HepG2 (cell line): ENCODE data around the gene DDR1. TPM values are rescaled to one million over a fixed set of nuclear protein-coding genes. Genes with fewer than 3 reads are reported as not detected.

Experiments
- FOXK1 ChIP-seq: sonication (generic); formaldehyde crosslinking; IDR thresholded peaks from 2 replicates; pipeline ENCODE4 v1.4.0; 2020; ENCODE audit warnings: low read depth, missing genetic modification reagents, borderline replicate concordance
- HNRNPLL ChIP-seq: fragments of 200-400 bp; formaldehyde crosslinking; IDR thresholded peaks from 2 replicates; pipeline ENCODE4 v1.6.1; 2017; ENCODE audit warnings: mild to moderate bottlenecking, low read depth, low read length; ENCODE audit not compliant: poor library complexity, severe bottlenecking
- HOXA9 ChIP-seq: sonication (generic); formaldehyde crosslinking; IDR thresholded peaks from 2 replicates; pipeline ENCODE4 v1.8.1; 2022; ENCODE audit warnings: missing genetic modification reagents, mild to moderate bottlenecking, moderate library complexity, borderline replicate concordance
- MYC ChIP-seq: sonication (generic); formaldehyde crosslinking; IDR thresholded peaks from 2 replicates; pipeline ENCODE4 v1.9.0; 2021; ENCODE audit warnings: missing genetic modification reagents, borderline replicate concordance
- NR2F6 ChIP-seq, 2 experiments: IDR thresholded peaks; 2 replicates each; pipeline ENCODE4 v1.6.1; 2016; ENCODE audit warnings: antibody characterized with exemption in 1 of 2, mild to moderate bottlenecking in 1 of 2
- POLR2AphosphoS5 ChIP-seq: IDR thresholded peaks from 2 replicates; pipeline ENCODE4 v1.6.1; 2012; ENCODE audit warnings: low read depth, low read length
- REPIN1 ChIP-seq: sonication (generic); formaldehyde crosslinking; IDR thresholded peaks from 2 replicates; pipeline ENCODE4 v1.8.0; 2022; ENCODE audit warnings: missing genetic modification reagents, low read depth, mild to moderate bottlenecking, borderline replicate concordance
- RFXAP ChIP-seq: sonication (generic); formaldehyde crosslinking; IDR thresholded peaks from 2 replicates; pipeline ENCODE4 v1.4.0; 2020; ENCODE audit warnings: missing genetic modification reagents, borderline replicate concordance
- STAT5B ChIP-seq: sonication (generic); formaldehyde crosslinking; IDR thresholded peaks from 2 replicates; pipeline ENCODE4 v1.4.0; 2020; ENCODE audit warnings: missing genetic modification reagents
- YEATS2 ChIP-seq: sonication (generic); formaldehyde crosslinking; IDR thresholded peaks from 2 replicates; pipeline ENCODE4 v1.4.0; 2020; ENCODE audit warnings: missing genetic modification reagents, borderline replicate concordance
- ZNF24 ChIP-seq: fragments of 450-650 bp; IDR thresholded peaks from 2 replicates; pipeline ENCODE4 v1.6.1; 2017; ENCODE audit warnings: antibody characterized with exemption, mild to moderate bottlenecking
- ZNF549 ChIP-seq: sonication (generic); formaldehyde crosslinking; IDR thresholded peaks from 2 replicates; pipeline ENCODE4 v1.5.0; 2020; ENCODE audit warnings: missing genetic modification reagents
- polyA plus RNA-seq, 8 experiments: library from polyadenylated mRNA; depleted of rRNA in 3 of 8; stranded (reverse) in 7 of 8; unstranded in 1 of 8; fragments of >200 nt; fragmentation: Illumina TruSeq in 4 of 8; extraction: Trizol in 4 of 8; gene quantifications; 2 replicates each; pipeline versions ENCODE4 v1.2.1 to v1.2.3, GENCODE V29; 2011 to 2016; ENCODE audit warnings: low read depth in 4 of 8, missing spikeins in 1 of 8, mixed read lengths in 1 of 8; ENCODE audit not compliant: insufficient read depth in 1 of 8
- total RNA-seq, 5 experiments: library from RNA; depleted of rRNA; stranded (reverse); fragments of >200 nt; fragmentation: Illumina TruSeq; extraction: Trizol; gene quantifications; 2 replicates each; pipeline ENCODE4 v1.2.3, GENCODE V29; 2016; ENCODE audit warnings: low read depth in 1 of 5
- TF ChIP-seq, protein P1 (sequence below): sonication (generic); formaldehyde crosslinking; IDR thresholded peaks from 2 replicates; pipeline ENCODE4 v1.4.0; 2020; ENCODE audit warnings: missing genetic modification reagents
- TF ChIP-seq, protein P2 (sequence below): sonication (generic); formaldehyde crosslinking; IDR thresholded peaks from 2 replicates; pipeline ENCODE4 v1.9.0; 2021; ENCODE audit warnings: missing genetic modification reagents, mild to moderate bottlenecking, borderline replicate concordance
- TF ChIP-seq, protein P3 (sequence below): sonication (generic); formaldehyde crosslinking; IDR thresholded peaks from 2 replicates; pipeline ENCODE4 v1.4.0; 2020; ENCODE audit warnings: missing genetic modification reagents
- TF ChIP-seq, protein P4 (sequence below): sonication (generic); formaldehyde crosslinking; IDR thresholded peaks from 2 replicates; pipeline ENCODE4 v1.4.0; 2020; ENCODE audit warnings: missing genetic modification reagents, borderline replicate concordance
- TF ChIP-seq, protein P5 (sequence below): sonication (generic); formaldehyde crosslinking; IDR thresholded peaks from 2 replicates; pipeline ENCODE4 v1.4.0; 2020; ENCODE audit warnings: mild to moderate bottlenecking, missing genetic modification reagents

The DDR1 gene
- total and polyA plus RNA-seq, 2 of the 13 experiments (the other 11 are each of a cell fraction or from before 2014, with no cell fraction given), result 16.7 to 20.2 TPM

DNA sequence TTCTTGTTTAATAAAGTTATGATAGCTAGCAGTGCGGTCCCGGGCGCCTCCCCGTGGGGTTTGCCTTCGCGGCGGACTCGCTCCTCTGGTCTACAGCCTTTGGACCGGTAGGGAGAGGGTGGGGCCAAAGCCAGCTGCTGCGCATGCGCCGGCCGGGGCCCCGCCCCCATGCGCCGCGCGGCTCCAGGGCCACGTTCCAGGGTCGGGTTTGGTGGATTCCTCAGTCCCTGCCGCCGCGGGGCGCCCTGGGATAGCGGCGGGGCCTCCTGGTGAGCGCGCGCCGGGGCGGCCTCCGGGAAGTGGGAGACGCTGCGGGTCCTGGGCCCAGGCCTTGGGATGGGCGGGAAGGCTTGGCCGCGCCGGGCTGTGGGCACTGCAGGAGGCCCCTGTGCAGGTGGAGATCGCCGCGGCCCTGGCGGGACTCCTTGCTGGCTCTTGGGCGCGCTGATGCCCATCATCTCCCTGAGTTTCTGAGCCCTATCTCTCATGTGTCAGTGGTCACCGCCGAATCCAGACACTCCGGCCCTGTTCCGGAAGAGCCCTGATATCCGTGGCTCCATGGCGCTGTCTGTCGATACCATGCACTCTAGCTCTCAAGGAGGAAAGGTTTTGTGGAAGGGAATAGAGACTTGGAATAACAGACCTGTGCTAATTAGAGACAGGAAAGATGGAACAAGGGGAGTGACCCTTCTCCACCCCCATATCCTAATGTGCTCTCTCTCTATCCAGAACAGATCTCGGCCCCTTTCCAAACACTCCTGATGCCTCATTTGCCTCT is 29.9 kb downstream of the DDR1 start, which contains the start of gene VARS2 (continued):
- TF ChIP-seq, protein P1, sequence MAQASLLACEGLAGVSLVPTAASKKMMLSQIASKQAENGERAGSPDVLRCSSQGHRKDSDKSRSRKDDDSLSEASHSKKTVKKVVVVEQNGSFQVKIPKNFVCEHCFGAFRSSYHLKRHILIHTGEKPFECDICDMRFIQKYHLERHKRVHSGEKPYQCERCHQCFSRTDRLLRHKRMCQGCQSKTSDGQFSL (CRISPR knock-in tag), result 0 out of 2 replicates have a peak, but pooled peaks have one; percentile 42
- peak; percentile 57; the same call in 1 of the 2 replicates for TF ChIP-seq FOXK1 (CRISPR knock-in tag)
- peak; percentile 94 for TF ChIP-seq REPIN1 (CRISPR knock-in tag)
- TF ChIP-seq MYC (CRISPR knock-in tag), result peak; percentile 97
- no peak for TF ChIP-seq ZNF24
- TF ChIP-seq, protein P2, sequence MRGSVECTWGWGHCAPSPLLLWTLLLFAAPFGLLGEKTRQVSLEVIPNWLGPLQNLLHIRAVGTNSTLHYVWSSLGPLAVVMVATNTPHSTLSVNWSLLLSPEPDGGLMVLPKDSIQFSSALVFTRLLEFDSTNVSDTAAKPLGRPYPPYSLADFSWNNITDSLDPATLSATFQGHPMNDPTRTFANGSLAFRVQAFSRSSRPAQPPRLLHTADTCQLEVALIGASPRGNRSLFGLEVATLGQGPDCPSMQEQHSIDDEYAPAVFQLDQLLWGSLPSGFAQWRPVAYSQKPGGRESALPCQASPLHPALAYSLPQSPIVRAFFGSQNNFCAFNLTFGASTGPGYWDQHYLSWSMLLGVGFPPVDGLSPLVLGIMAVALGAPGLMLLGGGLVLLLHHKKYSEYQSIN (CRISPR knock-in tag), result no peak
- peak; percentile 75 for TF ChIP-seq HNRNPLL
- TF ChIP-seq, protein P3, sequence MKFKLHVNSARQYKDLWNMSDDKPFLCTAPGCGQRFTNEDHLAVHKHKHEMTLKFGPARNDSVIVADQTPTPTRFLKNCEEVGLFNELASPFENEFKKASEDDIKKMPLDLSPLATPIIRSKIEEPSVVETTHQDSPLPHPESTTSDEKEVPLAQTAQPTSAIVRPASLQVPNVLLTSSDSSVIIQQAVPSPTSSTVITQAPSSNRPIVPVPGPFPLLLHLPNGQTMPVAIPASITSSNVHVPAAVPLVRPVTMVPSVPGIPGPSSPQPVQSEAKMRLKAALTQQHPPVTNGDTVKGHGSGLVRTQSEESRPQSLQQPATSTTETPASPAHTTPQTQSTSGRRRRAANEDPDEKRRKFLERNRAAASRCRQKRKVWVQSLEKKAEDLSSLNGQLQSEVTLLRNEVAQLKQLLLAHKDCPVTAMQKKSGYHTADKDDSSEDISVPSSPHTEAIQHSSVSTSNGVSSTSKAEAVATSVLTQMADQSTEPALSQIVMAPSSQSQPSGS (CRISPR knock-in tag), result peak; percentile 85
- peak; percentile 63 for TF ChIP-seq RFXAP (CRISPR knock-in tag)
- TF ChIP-seq HOXA9 (CRISPR knock-in tag), result peak; percentile 93; the same call in 1 of the 2 replicates
- peak; percentile 81 for TF ChIP-seq POLR2AphosphoS5
- TF ChIP-seq, protein P4, sequence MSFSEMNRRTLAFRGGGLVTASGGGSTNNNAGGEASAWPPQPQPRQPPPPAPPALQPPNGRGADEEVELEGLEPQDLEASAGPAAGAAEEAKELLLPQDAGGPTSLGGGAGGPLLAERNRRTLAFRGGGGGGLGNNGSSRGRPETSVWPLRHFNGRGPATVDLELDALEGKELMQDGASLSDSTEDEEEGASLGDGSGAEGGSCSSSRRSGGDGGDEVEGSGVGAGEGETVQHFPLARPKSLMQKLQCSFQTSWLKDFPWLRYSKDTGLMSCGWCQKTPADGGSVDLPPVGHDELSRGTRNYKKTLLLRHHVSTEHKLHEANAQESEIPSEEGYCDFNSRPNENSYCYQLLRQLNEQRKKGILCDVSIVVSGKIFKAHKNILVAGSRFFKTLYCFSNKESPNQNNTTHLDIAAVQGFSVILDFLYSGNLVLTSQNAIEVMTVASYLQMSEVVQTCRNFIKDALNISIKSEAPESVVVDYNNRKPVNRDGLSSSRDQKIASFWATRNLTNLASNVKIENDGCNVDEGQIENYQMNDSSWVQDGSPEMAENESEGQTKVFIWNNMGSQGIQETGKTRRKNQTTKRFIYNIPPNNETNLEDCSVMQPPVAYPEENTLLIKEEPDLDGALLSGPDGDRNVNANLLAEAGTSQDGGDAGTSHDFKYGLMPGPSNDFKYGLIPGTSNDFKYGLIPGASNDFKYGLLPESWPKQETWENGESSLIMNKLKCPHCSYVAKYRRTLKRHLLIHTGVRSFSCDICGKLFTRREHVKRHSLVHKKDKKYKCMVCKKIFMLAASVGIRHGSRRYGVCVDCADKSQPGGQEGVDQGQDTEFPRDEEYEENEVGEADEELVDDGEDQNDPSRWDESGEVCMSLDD (CRISPR knock-in tag), result peak; percentile 87; the same call in 1 of the 2 replicates
- TF ChIP-seq ZNF549 (CRISPR knock-in tag), result peak; percentile 56; the same call in 1 of the 2 replicates
- TF ChIP-seq, protein P5, sequence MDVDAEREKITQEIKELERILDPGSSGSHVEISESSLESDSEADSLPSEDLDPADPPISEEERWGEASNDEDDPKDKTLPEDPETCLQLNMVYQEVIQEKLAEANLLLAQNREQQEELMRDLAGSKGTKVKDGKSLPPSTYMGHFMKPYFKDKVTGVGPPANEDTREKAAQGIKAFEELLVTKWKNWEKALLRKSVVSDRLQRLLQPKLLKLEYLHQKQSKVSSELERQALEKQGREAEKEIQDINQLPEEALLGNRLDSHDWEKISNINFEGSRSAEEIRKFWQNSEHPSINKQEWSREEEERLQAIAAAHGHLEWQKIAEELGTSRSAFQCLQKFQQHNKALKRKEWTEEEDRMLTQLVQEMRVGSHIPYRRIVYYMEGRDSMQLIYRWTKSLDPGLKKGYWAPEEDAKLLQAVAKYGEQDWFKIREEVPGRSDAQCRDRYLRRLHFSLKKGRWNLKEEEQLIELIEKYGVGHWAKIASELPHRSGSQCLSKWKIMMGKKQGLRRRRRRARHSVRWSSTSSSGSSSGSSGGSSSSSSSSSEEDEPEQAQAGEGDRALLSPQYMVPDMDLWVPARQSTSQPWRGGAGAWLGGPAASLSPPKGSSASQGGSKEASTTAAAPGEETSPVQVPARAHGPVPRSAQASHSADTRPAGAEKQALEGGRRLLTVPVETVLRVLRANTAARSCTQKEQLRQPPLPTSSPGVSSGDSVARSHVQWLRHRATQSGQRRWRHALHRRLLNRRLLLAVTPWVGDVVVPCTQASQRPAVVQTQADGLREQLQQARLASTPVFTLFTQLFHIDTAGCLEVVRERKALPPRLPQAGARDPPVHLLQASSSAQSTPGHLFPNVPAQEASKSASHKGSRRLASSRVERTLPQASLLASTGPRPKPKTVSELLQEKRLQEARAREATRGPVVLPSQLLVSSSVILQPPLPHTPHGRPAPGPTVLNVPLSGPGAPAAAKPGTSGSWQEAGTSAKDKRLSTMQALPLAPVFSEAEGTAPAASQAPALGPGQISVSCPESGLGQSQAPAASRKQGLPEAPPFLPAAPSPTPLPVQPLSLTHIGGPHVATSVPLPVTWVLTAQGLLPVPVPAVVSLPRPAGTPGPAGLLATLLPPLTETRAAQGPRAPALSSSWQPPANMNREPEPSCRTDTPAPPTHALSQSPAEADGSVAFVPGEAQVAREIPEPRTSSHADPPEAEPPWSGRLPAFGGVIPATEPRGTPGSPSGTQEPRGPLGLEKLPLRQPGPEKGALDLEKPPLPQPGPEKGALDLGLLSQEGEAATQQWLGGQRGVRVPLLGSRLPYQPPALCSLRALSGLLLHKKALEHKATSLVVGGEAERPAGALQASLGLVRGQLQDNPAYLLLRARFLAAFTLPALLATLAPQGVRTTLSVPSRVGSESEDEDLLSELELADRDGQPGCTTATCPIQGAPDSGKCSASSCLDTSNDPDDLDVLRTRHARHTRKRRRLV (CRISPR knock-in tag), result peak; percentile 91; the same call in 1 of the 2 replicates
- no peak for TF ChIP-seq NR2F6 (IDR thresholded peaks at IDR 0.05)
- TF ChIP-seq NR2F6 (CRISPR knock-in tag; IDR thresholded peaks at IDR 0.05), result peak; percentile 78
- TF ChIP-seq YEATS2 (CRISPR knock-in tag), result peak; percentile 96
- peak; percentile 85; the same call in 1 of the 2 replicates for TF ChIP-seq STAT5B (CRISPR knock-in tag)
